ENCODE measurements around the gene PRKAG1. TPM values are rescaled to one million over a fixed set of nuclear protein-coding genes. Genes with fewer than 3 reads are reported as not detected.
A peak's percentile ranks its signal among the peaks of the same experiment; 100 is the strongest.

PRKAG1 gene
- total and polyA plus RNA-seq, 4 donors: 15.5 to 31.5 (median 20.9) TPM

DNA sequence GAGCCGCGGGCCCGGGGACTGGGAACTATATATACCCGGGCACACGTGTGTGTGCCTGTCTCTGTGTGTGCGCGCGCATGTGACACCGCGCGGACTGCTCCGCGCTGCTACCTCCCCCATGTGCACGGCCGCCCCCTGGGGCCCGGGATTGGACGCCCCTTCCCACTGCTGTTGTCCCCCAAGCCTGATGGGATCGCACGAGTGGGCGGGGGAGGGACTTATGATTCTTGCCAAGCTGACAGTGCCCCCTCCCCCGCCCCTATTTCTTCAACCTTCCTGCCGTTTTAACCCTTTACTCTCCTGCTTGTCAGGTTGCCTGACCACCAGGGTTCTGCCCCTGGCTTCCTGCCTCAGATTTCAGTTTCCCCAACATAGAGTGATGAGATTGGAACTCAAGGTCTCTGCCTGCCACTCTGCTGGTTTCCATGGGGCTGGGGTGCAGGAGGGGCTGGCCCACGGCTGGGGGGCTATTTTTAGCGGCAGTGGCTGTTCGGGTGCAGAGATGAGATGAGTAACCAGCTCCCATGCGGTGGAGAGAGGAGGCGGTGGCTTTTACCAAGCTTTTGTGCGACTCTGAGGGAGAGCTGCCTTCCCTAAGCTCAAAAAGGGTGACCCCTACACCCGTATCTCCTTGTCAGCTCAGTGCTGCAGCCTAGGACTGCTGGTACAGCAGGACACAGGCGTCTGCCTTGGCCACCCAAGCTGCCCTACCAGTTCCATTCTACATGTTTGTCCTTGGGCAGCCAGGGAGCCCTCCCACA is 19.0 kb downstream of the PRKAG1 start, which contains the start of gene DDN (continued):
- TF ChIP-seq EGR1 (IDR thresholded peaks at IDR 0.05; ENCODE audit: low read depth in 2 of 2): no peak

DNA sequence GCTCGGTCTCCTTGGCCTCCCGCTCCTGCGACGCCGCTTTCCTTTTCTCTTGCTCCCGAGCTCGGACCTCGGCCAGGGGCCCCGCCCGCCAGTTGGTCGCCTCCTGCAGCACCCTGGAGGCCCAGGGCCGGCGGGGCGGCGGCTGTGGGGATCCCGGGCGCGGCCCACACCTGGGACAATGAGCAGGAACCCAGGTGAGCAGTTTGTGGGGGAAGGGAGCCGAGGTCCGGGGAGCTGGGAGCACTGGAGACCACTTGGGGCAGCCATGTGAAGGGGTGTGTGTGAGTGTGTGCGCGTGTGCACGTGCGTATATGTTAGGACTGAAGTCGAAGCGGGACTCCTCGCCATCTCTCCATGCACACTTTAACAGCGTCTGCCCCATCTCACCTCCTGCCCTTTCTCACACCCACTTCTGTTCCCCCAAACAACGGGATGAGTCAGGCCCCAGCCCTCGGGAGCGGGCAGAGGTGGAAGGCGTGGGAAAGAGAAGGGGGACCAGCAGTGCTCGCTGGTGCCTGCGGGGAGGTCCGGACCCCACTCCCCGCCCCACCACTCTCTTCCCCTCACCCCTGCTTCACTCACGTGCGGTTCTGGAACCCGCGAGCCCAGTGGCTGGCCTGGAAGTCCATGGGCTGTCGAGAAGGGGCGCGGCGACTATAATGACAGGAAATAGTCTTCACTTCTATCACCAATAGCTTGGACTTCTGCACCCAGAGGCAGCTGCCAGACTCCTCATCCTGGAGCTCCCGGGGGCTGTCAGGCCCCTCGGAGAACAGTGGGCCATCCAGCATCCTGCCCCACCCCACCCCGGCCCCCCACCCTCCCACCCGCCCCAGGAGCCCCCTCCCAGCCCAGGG is 19.9 kb downstream of the PRKAG1 start:
- H3K9ac ChIP-seq (ENCODE audit: low read depth in 1 of 2, low read length in 2 of 2): no peak overlapping the region
- no peak for DNase-seq (ENCODE audit: low spot score)
- 2% methylated on average over 48 of the region's 48 CpGs for WGBS
- H3K27ac ChIP-seq (ENCODE audit: low read depth in 1 of 2, low read length in 2 of 2): no peak overlapping the region
- H3K27me3 ChIP-seq (ENCODE audit: control insufficient read depth in 4 of 4, insufficient read depth in 4 of 4, low read length in 3 of 4): peaks cover 0 to 4% (median under 1%) of the 10 kb centered on the region in 4 donors
- H3K9me3 ChIP-seq (ENCODE audit: control insufficient read depth in 4 of 4, low read length in 3 of 4): no peaks in the 10 kb centered on the region
- peak overlapping the region in 2 of 3 donors; percentile 11 to 51 for H3K4me3 ChIP-seq (ENCODE audit: low read depth in 1 of 3, low read length in 3 of 3)
- peaks cover 20 to 41% (median 32%) of the 10 kb centered on the region in 4 donors for H3K4me1 ChIP-seq (ENCODE audit: control insufficient read depth in 4 of 4, insufficient read depth in 4 of 4, low read length in 3 of 4)
- no peak for TF ChIP-seq FOXA2 (IDR thresholded peaks at IDR 0.05)
- no peak for TF ChIP-seq HNF4A (conservative IDR thresholded peaks at IDR 0.05)
- TF ChIP-seq, protein P1, sequence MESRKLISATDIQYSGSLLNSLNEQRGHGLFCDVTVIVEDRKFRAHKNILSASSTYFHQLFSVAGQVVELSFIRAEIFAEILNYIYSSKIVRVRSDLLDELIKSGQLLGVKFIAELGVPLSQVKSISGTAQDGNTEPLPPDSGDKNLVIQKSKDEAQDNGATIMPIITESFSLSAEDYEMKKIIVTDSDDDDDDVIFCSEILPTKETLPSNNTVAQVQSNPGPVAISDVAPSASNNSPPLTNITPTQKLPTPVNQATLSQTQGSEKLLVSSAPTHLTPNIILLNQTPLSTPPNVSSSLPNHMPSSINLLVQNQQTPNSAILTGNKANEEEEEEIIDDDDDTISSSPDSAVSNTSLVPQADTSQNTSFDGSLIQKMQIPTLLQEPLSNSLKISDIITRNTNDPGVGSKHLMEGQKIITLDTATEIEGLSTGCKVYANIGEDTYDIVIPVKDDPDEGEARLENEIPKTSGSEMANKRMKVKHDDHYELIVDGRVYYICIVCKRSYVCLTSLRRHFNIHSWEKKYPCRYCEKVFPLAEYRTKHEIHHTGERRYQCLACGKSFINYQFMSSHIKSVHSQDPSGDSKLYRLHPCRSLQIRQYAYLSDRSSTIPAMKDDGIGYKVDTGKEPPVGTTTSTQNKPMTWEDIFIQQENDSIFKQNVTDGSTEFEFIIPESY (IDR thresholded peaks at IDR 0.05): no peak
- no peak for TF ChIP-seq YY1 (IDR thresholded peaks at IDR 0.05)
- no peak for TF ChIP-seq JUND (IDR thresholded peaks at IDR 0.05)
- TF ChIP-seq FOXA1 (IDR thresholded peaks at IDR 0.05): no peak
- TF ChIP-seq HNF4G (IDR thresholded peaks at IDR 0.05): no peak
- TF ChIP-seq NR2F2 (IDR thresholded peaks at IDR 0.05): no peak
- no peak for TF ChIP-seq RAD21 (IDR thresholded peaks at IDR 0.05)
- no peak for TF ChIP-seq GABPA (IDR thresholded peaks at IDR 0.05 in 1 of 2, conservative IDR thresholded peaks at IDR 0.05 in 1 of 2)
- TF ChIP-seq, protein P2, sequence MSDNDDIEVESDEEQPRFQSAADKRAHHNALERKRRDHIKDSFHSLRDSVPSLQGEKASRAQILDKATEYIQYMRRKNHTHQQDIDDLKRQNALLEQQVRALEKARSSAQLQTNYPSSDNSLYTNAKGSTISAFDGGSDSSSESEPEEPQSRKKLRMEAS (IDR thresholded peaks at IDR 0.05): no peak
- no peak for TF ChIP-seq RXRA (IDR thresholded peaks at IDR 0.05)
- TF ChIP-seq, protein P3, sequence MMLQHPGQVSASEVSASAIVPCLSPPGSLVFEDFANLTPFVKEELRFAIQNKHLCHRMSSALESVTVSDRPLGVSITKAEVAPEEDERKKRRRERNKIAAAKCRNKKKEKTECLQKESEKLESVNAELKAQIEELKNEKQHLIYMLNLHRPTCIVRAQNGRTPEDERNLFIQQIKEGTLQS (IDR thresholded peaks at IDR 0.05): no peak
- no peak for TF ChIP-seq EGR1 (IDR thresholded peaks at IDR 0.05; ENCODE audit: low read depth in 2 of 2)
- TF ChIP-seq, protein P4, sequence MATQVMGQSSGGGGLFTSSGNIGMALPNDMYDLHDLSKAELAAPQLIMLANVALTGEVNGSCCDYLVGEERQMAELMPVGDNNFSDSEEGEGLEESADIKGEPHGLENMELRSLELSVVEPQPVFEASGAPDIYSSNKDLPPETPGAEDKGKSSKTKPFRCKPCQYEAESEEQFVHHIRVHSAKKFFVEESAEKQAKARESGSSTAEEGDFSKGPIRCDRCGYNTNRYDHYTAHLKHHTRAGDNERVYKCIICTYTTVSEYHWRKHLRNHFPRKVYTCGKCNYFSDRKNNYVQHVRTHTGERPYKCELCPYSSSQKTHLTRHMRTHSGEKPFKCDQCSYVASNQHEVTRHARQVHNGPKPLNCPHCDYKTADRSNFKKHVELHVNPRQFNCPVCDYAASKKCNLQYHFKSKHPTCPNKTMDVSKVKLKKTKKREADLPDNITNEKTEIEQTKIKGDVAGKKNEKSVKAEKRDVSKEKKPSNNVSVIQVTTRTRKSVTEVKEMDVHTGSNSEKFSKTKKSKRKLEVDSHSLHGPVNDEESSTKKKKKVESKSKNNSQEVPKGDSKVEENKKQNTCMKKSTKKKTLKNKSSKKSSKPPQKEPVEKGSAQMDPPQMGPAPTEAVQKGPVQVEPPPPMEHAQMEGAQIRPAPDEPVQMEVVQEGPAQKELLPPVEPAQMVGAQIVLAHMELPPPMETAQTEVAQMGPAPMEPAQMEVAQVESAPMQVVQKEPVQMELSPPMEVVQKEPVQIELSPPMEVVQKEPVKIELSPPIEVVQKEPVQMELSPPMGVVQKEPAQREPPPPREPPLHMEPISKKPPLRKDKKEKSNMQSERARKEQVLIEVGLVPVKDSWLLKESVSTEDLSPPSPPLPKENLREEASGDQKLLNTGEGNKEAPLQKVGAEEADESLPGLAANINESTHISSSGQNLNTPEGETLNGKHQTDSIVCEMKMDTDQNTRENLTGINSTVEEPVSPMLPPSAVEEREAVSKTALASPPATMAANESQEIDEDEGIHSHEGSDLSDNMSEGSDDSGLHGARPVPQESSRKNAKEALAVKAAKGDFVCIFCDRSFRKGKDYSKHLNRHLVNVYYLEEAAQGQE (IDR thresholded peaks at IDR 0.05): no peak
- H3K36me3 ChIP-seq (ENCODE audit: control insufficient read depth in 4 of 4, insufficient read depth in 3 of 4, low read depth in 1 of 4, low read length in 3 of 4): peaks cover 4 to 26% (median 18%) of the 10 kb centered on the region in 4 donors

Data from liver (tissue), 9 donors.